GM21529 (cell line): ENCODE data around the gene CCDC102A.
"Not testable (repeated sequence)": the region's sequence is repeated elsewhere in the genome, so short reads cannot be mapped to it uniquely, and the experiment has no call there.

Source experiments
- ATAC-seq: cut with Tn5 transposase; IDR thresholded peaks from one replicate; pipeline ENCODE4 v1.9.1; 2021; ENCODE audit not compliant: unreplicated experiment

The CCDC102A gene

DNA sequence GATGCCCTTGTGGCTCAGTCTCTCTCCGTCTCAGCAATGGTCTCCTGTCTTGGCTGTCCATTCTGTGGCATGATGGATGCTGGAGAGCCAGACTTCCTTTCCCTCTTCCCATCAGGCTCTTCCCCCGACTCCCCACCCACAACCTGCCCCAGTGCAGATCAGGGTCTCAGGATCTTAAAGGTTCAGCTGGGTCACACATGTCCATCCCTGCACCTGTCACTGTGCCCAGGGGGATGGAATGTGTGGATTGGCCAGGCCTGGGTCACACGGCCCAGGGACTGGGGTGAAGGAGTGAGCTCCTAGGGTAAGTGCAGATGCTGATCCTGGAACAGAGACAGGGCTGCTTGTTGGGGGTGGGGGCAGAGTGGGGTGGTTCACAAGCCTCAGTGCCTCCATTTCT lies 29.1 kb upstream of the CCDC102A start:
- no peak for ATAC-seq

GRCh38 chr16:57564571-57565270 lies 28.4 kb upstream of the CCDC102A start:
- ATAC-seq = no peak

GRCh38 chr16:57563761-57564160 lies 27.4 kb upstream of the CCDC102A start:
- no peak for ATAC-seq

DNA sequence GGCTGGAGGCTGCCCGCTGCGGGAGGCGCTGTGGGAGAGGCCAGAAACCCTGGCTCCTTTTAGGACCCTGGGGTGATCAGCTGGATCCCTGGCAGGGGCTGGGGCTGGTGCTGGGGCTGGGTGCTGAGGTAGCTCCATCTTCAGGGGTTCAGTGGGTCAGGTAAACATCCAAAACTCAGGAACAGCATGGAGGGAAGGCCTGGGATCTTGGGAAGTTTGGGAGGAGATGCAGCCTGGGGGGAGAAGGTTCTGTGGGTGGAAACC lies 27.0 kb upstream of the CCDC102A start:
- ATAC-seq = no peak

DNA sequence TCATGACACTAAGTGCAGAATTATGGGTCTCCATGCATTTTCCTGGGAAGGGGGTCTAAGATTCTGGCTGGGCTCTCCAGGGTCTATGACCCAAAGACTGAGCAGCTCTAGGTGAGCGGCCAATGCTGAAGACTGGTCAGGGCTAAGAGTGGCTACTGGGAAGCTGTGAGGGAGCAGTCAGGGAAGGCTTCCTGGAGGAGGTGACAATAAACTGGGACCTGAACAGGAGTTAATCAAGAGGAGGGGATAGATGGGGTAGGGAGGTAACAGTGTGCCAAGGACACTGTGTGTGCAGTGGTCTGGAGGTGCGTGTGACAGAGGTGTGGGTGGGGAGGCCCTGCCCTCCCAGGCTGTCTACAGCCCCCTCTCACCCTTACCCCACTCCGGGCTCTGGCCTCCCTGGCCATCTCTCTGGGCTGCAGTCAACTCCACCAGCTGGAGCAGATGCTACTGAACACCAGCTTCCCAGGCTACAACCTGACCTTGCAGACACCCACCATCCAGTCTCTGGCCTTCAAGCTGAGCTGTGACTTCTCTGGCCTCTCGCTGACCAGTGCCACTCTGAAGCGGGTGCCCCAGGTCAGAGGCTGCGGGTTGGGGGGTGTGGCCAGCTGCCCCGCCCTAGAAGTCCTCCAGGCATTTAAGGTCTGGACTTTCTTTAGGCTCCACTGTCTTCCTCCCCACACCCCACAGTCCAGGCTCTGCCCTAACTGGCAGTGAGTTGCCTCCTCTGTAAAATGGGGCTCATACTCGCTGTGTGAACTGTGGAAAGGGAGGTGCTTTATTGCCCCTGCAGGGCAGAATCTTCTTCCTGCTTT lies 26.5 kb upstream of the CCDC102A start:
- ATAC-seq = no peak

GRCh38 chr16:57562066-57562465 lies 25.7 kb upstream of the CCDC102A start:
- no peak for ATAC-seq

GRCh38 chr16:57559072-57559790 lies 22.9 kb upstream of the CCDC102A start:
- no peak for ATAC-seq

DNA sequence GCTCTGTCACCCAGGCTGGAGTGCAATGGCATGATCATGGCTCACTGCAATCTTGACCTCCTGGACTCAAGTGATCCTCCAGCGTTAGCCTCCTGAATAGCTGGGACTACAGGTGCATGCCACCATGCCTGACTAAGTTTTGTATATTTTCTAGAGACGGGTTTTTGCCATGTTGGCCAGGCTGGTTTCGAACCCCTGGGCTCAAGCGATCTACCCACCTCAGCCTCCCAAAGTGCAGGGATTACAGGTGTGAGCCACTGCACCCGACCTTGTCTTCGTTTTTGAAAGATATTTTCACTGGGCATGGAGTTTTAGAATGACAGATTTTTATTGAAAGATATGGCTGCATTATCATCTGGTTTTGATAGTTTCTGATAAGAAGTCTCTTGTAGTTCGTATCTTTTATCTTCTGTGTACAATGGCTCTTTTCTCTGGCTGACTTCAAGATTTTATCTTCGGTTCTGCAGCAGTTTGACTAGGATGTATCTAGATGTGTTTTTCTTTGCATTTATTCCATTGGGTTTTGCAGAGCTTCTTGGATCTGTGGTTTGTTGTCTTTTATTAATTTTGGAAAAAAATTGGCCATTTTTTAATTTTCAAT lies 20.7 kb upstream of the CCDC102A start:
- no peak for ATAC-seq

- no peak for ATAC-seq
Observed at GRCh38 chr16:57555831-57556230, 19.5 kb upstream of the CCDC102A start.

DNA sequence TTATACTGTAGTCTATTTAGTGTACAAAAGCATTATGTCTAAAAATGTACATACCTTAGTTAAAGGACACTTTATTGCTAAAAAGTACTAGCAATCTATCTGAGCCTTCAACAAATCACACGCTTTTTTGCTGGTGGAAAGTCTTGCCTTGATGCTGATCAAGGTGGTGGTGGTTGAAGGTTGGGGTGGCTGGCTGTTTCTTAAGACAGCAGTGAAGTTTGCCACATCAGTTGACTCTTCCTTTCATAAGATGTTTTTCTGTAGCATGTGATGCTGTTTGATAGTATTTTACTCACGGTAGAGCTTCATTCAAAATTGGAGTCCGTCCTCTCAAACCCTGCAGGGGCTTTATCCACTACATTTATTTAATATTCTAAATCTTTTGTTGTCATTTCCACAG lies 14.7 kb upstream of the CCDC102A start:
- ATAC-seq = no peak

- no peak for ATAC-seq
Observed at GRCh38 chr16:57549730-57550129, 13.4 kb upstream of the CCDC102A start.

DNA sequence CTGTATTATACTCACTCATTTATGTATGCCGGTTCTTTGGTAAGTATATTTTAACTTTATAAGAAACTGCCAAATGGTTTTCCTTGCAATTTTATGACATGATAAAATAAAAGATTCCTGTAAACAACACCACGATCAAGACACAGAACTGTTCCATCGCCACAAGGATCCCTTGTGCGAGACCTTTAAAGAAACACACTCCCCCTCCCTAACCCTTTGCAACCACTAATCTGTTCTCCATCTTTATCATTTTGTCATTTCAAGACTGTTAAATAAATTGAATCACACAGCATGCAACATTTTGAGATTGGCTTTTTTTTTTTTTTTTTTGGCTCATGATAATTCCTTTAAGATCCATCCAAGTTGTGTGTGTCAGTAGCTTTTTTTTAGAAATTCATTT lies 12.0 kb upstream of the CCDC102A start:
- ATAC-seq = no peak

GRCh38 chr16:57547524-57547923 lies 11.2 kb upstream of the CCDC102A start:
- ATAC-seq = not testable (repeated sequence)

DNA sequence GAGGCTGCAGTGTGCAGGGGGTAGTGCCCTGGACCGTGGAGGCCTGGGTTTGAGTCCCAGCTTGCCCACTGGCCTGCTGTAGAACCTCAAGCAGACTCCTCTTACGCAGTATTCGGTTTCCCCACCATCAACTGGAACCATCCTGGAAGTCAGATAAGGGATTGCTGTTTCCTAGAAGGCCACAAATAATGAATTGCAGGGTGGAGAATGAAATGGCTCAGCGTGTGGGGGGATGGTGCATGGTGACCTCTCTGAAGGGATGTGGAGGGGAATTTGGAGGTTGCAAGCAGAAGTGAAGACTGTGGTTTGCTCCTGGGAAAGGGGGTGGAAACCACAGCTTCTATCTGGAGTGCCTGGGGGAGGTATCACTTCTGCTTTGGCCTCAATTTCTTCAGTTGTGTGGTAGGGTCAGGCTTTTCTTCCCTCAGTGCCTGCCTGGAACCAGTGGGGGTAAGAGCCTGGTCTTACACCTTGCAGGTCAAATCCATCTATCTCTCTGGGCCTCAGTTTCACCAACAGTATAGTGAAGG lies 7.8 kb upstream of the CCDC102A start:
- ATAC-seq = peak; percentile 77

DNA sequence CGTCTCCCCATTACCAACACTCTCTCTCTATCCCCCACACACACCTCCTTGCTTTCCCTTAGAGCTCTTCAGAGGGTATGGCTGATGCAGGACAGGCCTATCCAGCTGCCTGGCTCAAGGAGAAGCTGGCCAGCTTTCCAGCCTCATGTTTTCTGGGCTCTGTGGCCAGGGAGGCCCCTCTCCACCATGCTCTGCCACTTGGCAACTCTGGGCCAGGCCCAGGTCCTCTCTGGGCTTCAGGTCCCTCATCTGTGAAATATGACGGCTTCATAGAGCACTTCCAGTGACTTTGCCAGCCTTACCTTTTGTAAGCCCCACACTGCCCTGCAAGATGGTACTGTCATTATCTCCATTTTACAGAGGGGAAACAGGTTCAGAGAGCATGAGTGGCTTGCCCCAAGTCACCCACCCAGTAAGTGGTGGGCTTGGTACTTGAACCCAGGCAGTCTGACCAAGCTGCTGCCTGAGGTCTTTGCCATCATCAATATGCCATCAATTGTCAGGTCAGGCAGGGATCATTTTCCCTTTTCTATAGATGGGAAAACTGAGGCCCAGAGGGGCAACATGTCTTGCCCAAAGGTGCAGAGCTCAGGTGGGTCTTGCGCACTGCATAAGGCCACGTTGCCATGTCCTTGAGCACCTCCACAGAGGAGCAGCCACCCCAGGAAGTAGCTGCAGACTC lies 5.5 kb upstream of the CCDC102A start:
- ATAC-seq = no peak

GRCh38 chr16:57540906-57541753 lies 4.8 kb upstream of the CCDC102A start:
- no peak for ATAC-seq

DNA sequence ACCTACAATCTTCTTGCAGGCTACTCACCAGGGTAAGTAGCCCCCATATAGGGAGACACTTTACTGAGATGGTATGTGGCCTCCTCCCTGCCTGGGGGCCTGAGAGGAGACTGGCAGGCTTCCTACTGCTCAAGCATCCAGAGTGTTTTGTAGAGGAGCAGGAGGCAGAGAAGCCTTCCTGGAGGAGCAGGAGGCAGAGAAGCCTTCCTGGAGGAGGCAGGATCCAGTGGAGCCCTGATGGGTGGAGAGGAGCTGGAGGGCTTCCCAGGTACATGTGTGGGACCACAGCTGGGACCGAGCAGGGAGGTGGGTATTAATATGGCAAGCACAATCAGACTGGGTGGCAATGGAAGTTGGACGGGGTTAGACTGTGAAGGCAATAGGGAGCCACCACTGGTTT lies 4.0 kb upstream of the CCDC102A start:
- no peak for ATAC-seq

GRCh38 chr16:57539072-57539796 lies 2.9 kb upstream of the CCDC102A start:
- peak; percentile 47 for ATAC-seq

DNA sequence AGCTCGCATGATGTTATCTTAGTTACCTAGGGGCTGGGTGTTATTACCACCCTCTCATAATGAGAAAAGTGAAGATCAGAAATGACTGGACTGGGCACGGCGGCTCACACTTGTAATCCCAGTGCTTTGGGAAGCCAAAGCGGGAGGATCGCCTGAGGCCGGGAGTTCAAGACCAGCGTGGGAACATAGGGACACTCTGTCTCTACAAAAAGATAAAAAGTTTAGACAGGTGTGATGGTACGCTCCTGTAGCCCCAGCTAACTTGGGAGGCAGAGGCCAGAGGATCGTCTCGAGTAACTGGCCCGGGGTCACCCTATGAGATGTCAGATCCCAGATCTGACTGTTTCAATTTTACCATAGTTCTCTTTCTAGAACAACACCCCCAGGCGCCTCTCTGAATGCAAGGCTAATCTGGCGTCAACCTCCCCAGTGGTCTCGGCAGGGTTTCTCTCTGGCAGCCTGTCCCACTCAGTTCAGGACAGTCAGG lies 1.9 kb upstream of the CCDC102A start:
- ATAC-seq = no peak
